ENCODE measurements around the gene DMD.

Gene DMD

GRCh38 chrX:31854716-31855115 lies 1356.6 kb downstream of the DMD start:
- no peaks in the 10 kb centered on the region for H3K9me3 ChIP-seq (replicated peaks; ENCODE audit: insufficient read depth, low read length)
- H3K4me3 ChIP-seq (ENCODE audit: low read length) = no peak overlapping the region
- no peaks in the 10 kb centered on the region for H3K79me2 ChIP-seq (ENCODE audit: low read length)
- H3K4me2 ChIP-seq (ENCODE audit: low read depth, low read length) = no peak overlapping the region
- no peak overlapping the region for H3K9ac ChIP-seq (ENCODE audit: low read length)
- H3K27ac ChIP-seq (ENCODE audit: low read length) = no peak overlapping the region
- H3F3A ChIP-seq (ENCODE audit: insufficient read depth, low read length) = no peaks in the 10 kb centered on the region
- TF ChIP-seq EZH2 (optimal IDR thresholded peaks at IDR 0.05; ENCODE audit: low read depth, low read length) = no peak
- TF ChIP-seq EZH2phosphoT487 (IDR thresholded peaks at IDR 0.05; ENCODE audit: low read length) = no peak
- TF ChIP-seq CTCF (IDR thresholded peaks at IDR 0.05; ENCODE audit: low read length) = no peak
- H4K20me1 ChIP-seq (ENCODE audit: insufficient read depth, low read length) = no peaks in the 10 kb centered on the region
- H3K9me2 ChIP-seq (replicated peaks; ENCODE audit: insufficient read depth, low read length) = no peaks in the 10 kb centered on the region
- no peak overlapping the region for H2AFZ ChIP-seq (ENCODE audit: low read length)
- H3K4me1 ChIP-seq (ENCODE audit: low read length) = no peaks in the 10 kb centered on the region
- H3K27me3 ChIP-seq (replicated peaks; ENCODE audit: insufficient read depth, low read length) = no peaks in the 10 kb centered on the region
- no peaks in the 10 kb centered on the region for H3K36me3 ChIP-seq (replicated peaks; ENCODE audit: insufficient read depth, low read length)
- no peak for DNase-seq

- no peak overlapping the region for H2AFZ ChIP-seq (ENCODE audit: low read length)
- no peak for DNase-seq
- H3K79me2 ChIP-seq (ENCODE audit: low read length) = no peaks in the 10 kb centered on the region
- H3F3A ChIP-seq (ENCODE audit: insufficient read depth, low read length) = no peaks in the 10 kb centered on the region
- no peak overlapping the region for H3K4me3 ChIP-seq (ENCODE audit: low read length)
- no peak overlapping the region for H3K4me2 ChIP-seq (ENCODE audit: low read depth, low read length)
- no peaks in the 10 kb centered on the region for H4K20me1 ChIP-seq (ENCODE audit: insufficient read depth, low read length)
- H3K4me1 ChIP-seq (ENCODE audit: low read length) = no peaks in the 10 kb centered on the region
- H3K9ac ChIP-seq (ENCODE audit: low read length) = no peak overlapping the region
- H3K36me3 ChIP-seq (replicated peaks; ENCODE audit: insufficient read depth, low read length) = no peaks in the 10 kb centered on the region
- H3K27me3 ChIP-seq (replicated peaks; ENCODE audit: insufficient read depth, low read length) = no peaks in the 10 kb centered on the region
- H3K9me2 ChIP-seq (replicated peaks; ENCODE audit: insufficient read depth, low read length) = no peaks in the 10 kb centered on the region
- TF ChIP-seq EZH2 (optimal IDR thresholded peaks at IDR 0.05; ENCODE audit: low read depth, low read length) = no peak
- TF ChIP-seq EZH2phosphoT487 (IDR thresholded peaks at IDR 0.05; ENCODE audit: low read length) = no peak
- TF ChIP-seq CTCF (IDR thresholded peaks at IDR 0.05; ENCODE audit: low read length) = no peak
- H3K9me3 ChIP-seq (replicated peaks; ENCODE audit: insufficient read depth, low read length) = no peaks in the 10 kb centered on the region
- no peak overlapping the region for H3K27ac ChIP-seq (ENCODE audit: low read length)
Observed at GRCh38 chrX:31851761-31852160, 1359.6 kb downstream of the DMD start.

- Histone ChIP-seq H3K9ac (ENCODE audit: low read length) (no peak overlapping the region), H3K4me3 (ENCODE audit: low read length) (no peak overlapping the region), H3K27me3 (replicated peaks; ENCODE audit: insufficient read depth, low read length) (no peaks in the 10 kb centered on the region), H3K27ac (ENCODE audit: low read length) (no peak overlapping the region), H3K9me2 (replicated peaks; ENCODE audit: insufficient read depth, low read length) (no peaks in the 10 kb centered on the region), H3K9me3 (replicated peaks; ENCODE audit: insufficient read depth, low read length) (no peaks in the 10 kb centered on the region), H3K79me2 (ENCODE audit: low read length) (no peaks in the 10 kb centered on the region), H3K36me3 (replicated peaks; ENCODE audit: insufficient read depth, low read length) (no peaks in the 10 kb centered on the region), H3K4me2 (ENCODE audit: low read depth, low read length) (no peak overlapping the region), H4K20me1 (ENCODE audit: insufficient read depth, low read length) (no peaks in the 10 kb centered on the region), H3K4me1 (ENCODE audit: low read length) (no peaks in the 10 kb centered on the region), H2AFZ (ENCODE audit: low read length) (no peak overlapping the region), H3F3A (ENCODE audit: insufficient read depth, low read length) (no peaks in the 10 kb centered on the region)
- no peak for DNase-seq
- TF ChIP-seq EZH2 (optimal IDR thresholded peaks at IDR 0.05; ENCODE audit: low read depth, low read length) (no peak), EZH2phosphoT487 (IDR thresholded peaks at IDR 0.05; ENCODE audit: low read length) (no peak)
Observed at GRCh38 chrX:31847773-31848172, 1363.6 kb downstream of the DMD start.

- H3F3A ChIP-seq (ENCODE audit: insufficient read depth, low read length) = no peaks in the 10 kb centered on the region
- H2AFZ ChIP-seq (ENCODE audit: low read length) = no peak overlapping the region
Observed at GRCh38 chrX:31845003-31845402, 1366.3 kb downstream of the DMD start.

More at GRCh38 chrX:31845003-31845402, 1366.3 kb downstream of the DMD start:
- no peaks in the 10 kb centered on the region for H3K27me3 ChIP-seq (replicated peaks; ENCODE audit: insufficient read depth, low read length)
- no peaks in the 10 kb centered on the region for H3K36me3 ChIP-seq (replicated peaks; ENCODE audit: insufficient read depth, low read length)
- no peak overlapping the region for H3K9ac ChIP-seq (ENCODE audit: low read length)
- no peaks in the 10 kb centered on the region for H3K79me2 ChIP-seq (ENCODE audit: low read length)
- H3K27ac ChIP-seq (ENCODE audit: low read length) = no peak overlapping the region
- no peak for DNase-seq
- no peaks in the 10 kb centered on the region for H3K9me2 ChIP-seq (replicated peaks; ENCODE audit: insufficient read depth, low read length)
- H3K9me3 ChIP-seq (replicated peaks; ENCODE audit: insufficient read depth, low read length) = no peaks in the 10 kb centered on the region
- TF ChIP-seq EZH2 (optimal IDR thresholded peaks at IDR 0.05; ENCODE audit: low read depth, low read length) (no peak), EZH2phosphoT487 (IDR thresholded peaks at IDR 0.05; ENCODE audit: low read length) (no peak), CTCF (IDR thresholded peaks at IDR 0.05; ENCODE audit: low read length) (no peak)
- H3K4me3 ChIP-seq (ENCODE audit: low read length) = no peak overlapping the region
- no peaks in the 10 kb centered on the region for H3K4me1 ChIP-seq (ENCODE audit: low read length)
- no peak overlapping the region for H3K4me2 ChIP-seq (ENCODE audit: low read depth, low read length)
- H4K20me1 ChIP-seq (ENCODE audit: insufficient read depth, low read length) = no peaks in the 10 kb centered on the region

Data from MM.1S (cell line).